Head of caudate nucleus (tissue), 42 donors: ENCODE data around the gene CDH4.
"Not testable (repeated sequence)": the region's sequence is repeated elsewhere in the genome, so short reads cannot be mapped to it uniquely, and the experiment has no call there.

ENCODE experiments used
- DNase-seq, 42 donors: peaks; one replicate each; pipeline versions ENCODE4 v3.0.0 to v3.0.0-alpha.2; 2020 to 2021; ENCODE audit warnings: mixed read lengths in 7 of 42
- intact Hi-C: fragments of 100-400 bp; cut with DNase I; formaldehyde crosslinking; loops from one replicate; pipeline ENCODE4 v1.15.0; 2022

Gene CDH4

DNA sequence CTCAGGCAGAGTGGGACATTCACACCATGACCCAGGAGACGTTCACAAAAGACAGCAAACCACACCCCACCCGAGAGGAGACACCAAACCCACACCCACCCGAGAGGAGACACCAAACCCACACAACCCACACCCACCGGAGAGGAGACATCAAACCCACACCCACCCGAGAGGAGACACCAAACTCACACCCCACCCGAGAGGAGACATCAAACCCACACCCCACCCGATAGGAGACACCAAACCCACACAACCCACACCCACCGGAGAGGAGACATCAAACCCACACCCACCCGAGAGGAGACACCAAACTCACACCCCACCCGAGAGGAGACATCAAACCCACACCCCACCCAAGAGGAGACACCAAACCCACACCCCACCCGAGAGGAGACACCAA, 729.6 kb downstream of the CDH4 start:
- DNase-seq, intact Hi-C loops: not testable (repeated sequence)

DNA sequence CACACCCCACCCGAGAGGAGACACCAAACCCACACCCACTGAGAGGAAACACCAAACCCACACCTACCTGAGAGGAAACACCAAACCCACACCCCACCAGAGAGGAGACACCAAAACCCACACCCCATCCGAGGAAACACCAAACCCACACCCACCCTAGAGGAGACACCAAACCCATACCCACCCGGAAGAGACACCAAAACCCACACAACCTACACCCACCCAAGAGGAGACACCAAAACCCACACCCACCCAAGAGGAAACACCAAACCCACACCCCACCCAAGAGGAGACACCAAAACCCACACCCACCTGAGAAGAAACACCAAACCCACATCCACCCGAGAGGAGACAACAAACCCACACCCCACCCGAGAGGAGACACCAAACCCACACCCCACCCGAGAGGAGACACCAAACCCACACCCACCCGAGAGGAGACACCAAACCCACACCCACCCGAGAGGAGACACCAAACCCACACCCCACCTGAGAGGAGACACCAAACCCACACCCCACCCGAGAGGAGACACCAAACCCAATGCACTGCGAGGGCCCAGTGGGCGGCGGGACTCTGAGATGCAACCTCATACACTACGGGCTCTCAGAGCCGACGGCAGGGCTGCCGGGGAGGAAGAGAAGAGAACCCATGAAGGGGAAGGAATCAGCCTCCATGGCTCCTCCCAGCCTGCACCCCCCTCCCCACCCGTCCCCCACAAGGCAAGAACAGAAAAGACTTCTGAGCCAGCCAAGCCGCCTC, 730.3 kb downstream of the CDH4 start:
- no peak for DNase-seq
- intact Hi-C loops, result no loop called here

DNA sequence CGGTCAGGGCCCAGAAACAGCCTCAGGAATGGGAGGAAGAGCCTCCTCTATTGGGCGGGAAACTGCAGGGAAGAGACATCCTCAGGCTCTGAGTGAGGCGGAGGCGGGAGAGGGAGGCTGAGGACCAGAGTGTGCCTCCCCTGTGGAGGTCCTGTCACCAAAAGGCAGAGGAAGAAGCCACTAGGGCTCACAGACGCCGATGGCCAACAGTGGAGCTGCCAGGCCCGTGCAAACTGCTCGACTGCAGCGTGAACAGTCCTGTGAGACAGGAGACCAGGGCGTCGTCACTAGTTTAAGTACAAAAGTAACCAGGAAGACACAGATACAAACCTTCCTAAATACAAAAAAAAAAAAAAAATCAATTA, 730.9 kb downstream of the CDH4 start:
- intact Hi-C loops, result no loop called here
- no peak for DNase-seq

DNA sequence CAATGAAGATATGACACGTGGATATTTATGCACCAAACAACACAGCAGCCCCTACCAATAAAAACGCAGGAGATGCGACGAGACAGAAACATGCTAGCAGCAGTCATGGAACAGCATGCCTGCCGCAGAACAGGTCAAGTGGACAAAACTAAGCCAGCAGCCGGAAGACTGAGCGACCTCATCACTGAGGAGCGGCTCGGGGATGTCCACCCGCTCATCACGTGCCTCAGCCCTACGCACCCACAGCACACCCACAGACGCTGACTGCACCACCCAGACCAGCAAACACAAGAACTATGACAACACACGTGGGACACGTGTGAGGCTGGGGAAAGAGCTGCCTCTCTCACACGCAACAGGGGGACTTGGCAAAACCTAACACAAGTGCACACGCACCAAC, 731.9 kb downstream of the CDH4 start:
- intact Hi-C loops, result no loop called here

DNA sequence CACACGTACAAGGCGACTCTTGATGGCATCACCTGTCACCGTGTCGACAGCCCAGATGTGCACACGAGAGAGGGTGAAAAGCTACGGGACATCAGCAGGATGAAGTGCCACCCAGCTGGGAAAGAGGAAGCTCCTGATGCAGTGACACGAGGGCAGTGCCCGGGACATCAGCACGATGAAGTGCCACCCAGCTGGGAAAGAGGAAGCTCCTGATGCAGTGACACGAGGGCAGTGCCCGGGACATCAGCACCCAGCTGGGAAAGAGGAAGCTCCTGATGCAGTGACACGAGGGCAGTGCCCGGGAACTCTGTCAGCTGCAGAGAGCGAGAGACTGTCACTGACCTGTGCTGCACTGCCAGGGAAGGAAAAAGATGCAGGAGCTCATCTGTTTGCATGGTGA, 732.4 kb downstream of the CDH4 start:
- DNase-seq, intact Hi-C loops: not testable (repeated sequence)

More for the DNA sequence above, 731.9 kb downstream of the CDH4 start:
- DNase-seq, result no peak

DNA sequence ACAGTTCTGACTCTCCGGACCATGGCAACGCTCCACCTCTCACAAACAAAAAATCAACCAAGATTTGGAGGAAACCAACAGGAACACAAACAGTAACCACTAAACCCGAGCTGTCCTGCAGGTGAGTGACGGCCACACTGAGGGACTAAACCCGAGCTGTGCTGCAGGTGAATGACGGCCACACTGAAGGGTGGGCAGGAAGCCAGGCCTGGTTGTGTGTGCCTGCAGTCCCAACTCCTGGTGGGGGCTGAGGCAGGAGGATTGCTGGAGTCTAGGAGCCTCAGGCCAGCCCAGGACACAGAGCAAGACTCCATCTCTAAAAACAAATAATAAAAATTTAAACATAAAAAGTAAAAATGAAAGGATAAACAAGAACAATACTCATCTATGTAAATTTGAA, 733.0 kb downstream of the CDH4 start:
- no peak for DNase-seq
- intact Hi-C loops, result no loop called here

DNA sequence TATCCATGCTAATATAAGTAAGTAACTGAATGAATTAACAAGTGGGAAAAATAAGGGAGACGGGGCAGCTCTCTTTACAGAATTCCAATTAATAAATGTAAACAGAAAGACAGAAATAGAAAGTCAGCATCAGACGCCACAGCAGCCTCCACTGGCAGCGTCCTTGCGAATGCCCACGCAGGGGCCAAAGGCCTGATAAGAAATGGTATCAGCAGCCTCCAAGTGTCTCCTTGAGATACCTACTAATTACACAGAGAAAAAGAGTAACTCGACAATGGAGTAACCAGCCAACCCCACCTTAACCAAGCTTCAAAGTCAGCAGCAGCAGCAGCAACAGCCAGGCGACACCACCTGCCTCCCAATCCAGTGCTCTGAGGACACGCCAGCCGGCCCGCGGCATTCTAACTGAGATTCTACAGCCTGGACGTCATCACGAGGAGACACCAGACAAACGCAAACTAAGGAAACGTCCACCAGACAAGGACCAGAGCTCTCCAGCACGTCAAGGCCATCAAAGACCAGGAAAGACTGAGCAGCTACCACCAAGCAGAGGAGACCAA, 734.8 kb downstream of the CDH4 start:
- DNase-seq, result no peak
- intact Hi-C loops, result no loop called here

DNA sequence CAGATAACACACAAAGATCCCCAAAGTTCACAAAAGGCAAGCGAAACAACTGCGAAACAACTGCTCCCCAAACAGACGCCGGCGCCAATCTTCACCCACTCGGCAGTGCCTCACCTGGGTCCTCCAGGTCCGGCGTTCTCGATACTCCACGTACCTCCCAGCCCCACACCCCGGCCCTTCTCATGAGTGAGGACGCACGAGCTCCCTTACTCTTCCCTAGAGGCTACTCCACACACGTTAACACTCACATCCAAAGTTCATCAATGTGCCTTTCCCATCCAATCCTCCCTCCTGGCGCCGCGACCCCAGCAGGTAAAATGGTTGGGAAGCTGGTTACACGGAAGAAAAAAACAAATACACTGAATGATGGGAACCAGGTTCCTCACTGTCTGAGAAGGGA, 736.6 kb downstream of the CDH4 start:
- intact Hi-C loops, result no loop called here
- DNase-seq, result no peak

DNA sequence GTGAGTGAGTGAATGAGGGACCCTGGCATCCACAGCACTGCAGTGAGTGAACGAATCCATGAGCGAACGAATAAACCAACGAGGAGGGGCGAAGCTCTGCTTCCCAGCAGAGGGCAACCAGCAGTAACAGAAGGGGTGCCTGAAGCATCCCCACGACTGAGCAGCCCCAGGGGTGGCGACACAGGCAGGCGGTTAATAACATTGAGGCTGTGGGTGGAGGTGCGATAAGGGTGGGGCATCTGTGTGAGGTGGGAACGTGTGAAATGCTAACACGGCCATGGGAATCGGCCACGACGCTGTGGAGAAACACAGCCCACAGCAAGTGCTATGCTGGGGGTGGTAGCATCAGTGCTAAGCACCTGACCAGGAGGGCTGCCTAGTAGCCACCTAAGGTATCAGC, 737.7 kb downstream of the CDH4 start:
- intact Hi-C loops, result no loop called here
- no peak for DNase-seq
